ENCODE measurements around the gene EPS15.
"Not testable (repeated sequence)": the region's sequence is repeated elsewhere in the genome, so short reads cannot be mapped to it uniquely, and the experiment has no call there.

The EPS15 gene

GRCh38 chr1:51519048-51519864 is at the start of gene EPS15:
EPS15 (minus strand) TSS chr1:51519266; CDS start chr1:51519231, 35 bp downstream.
- peak; percentile 68 for DNase-seq

GRCh38 chr1:51568231-51568935 is 49.3 kb upstream of the EPS15 start:
- no peak for DNase-seq

- DNase-seq, result peak; percentile 78
These were observed 48.6 kb upstream of the EPS15 start for GRCh38 chr1:51567653-51568052.

- DNase-seq, result no peak
These were observed 47.2 kb upstream of the EPS15 start for GRCh38 chr1:51566260-51566659.

GRCh38 chr1:51565009-51565408 is 45.9 kb upstream of the EPS15 start:
- DNase-seq, result no peak

- DNase-seq, result peak; percentile 55
These were observed 45.1 kb upstream of the EPS15 start for GRCh38 chr1:51564124-51564523.

GRCh38 chr1:51561702-51562101 is 42.6 kb upstream of the EPS15 start:
- no peak for DNase-seq

- DNase-seq, result not testable (repeated sequence)
These were observed 41.8 kb upstream of the EPS15 start for GRCh38 chr1:51560895-51561294.

- DNase-seq, result no peak
These were observed 41.0 kb upstream of the EPS15 start for GRCh38 chr1:51560034-51560433.

- no peak for DNase-seq
These were observed 40.4 kb upstream of the EPS15 start for GRCh38 chr1:51559501-51559900.

GRCh38 chr1:51559064-51559500 is 40.0 kb upstream of the EPS15 start:
- DNase-seq, result no peak

- peak; percentile 92 for DNase-seq
These were observed 39.4 kb upstream of the EPS15 start for GRCh38 chr1:51558375-51558924.

GRCh38 chr1:51557168-51557567 is 38.1 kb upstream of the EPS15 start:
- no peak for DNase-seq

- DNase-seq, result peak; percentile 44
These were observed 37.0 kb upstream of the EPS15 start for GRCh38 chr1:51555866-51556619.

- peak; percentile 48 for DNase-seq
These were observed 34.8 kb upstream of the EPS15 start for GRCh38 chr1:51553911-51554310.

GRCh38 chr1:51552929-51553807 is 34.1 kb upstream of the EPS15 start:
- DNase-seq, result no peak

GRCh38 chr1:51551848-51552296 is 32.8 kb upstream of the EPS15 start:
- no peak for DNase-seq

GRCh38 chr1:51551081-51551480 is 32.0 kb upstream of the EPS15 start:
- no peak for DNase-seq

- no peak for DNase-seq
These were observed 30.8 kb upstream of the EPS15 start for GRCh38 chr1:51549901-51550300.

- DNase-seq, result peak; percentile 7
These were observed 30.1 kb upstream of the EPS15 start for GRCh38 chr1:51549016-51549619.

- DNase-seq, result no peak
These were observed 24.8 kb upstream of the EPS15 start for GRCh38 chr1:51543858-51544257.

Data from NCI-H226 (cell line).